Heart left ventricle (tissue), 16 donors: Measurements from ENCODE around the gene SMIM11. TPM values are rescaled to one million over a fixed set of nuclear protein-coding genes. Genes with fewer than 3 reads are reported as not detected.

ENCODE experiments used
- ATAC-seq, 4 donors: fragments of 200-7000 bp; cut with Tn5 transposase; one replicate each; pipeline ENCODE4 v1.9.1; 2020 to 2022; ENCODE audit warnings: moderate library complexity in 4 of 4, mild to moderate bottlenecking in 3 of 4, moderate number of reproducible peaks in 1 of 4
- DNase-seq, 5 donors: peaks; one replicate each; pipeline ENCODE4 v3.0.0-alpha.2; 2020
- H3K27ac ChIP-seq, 12 donors: fragments of 200-600 bp; sonication (generic) in 4 of 12; one replicate each; pipeline versions ENCODE4 v1.5.0 to v1.8.0; 2016 to 2022; ENCODE audit warnings: mild to moderate bottlenecking in 2 of 12
- H3K27me3 ChIP-seq, 9 donors: fragments of 200-600 bp; sonication (generic) in 2 of 9; one replicate each; pipeline versions ENCODE4 v1.5.1 to v1.8.0; 2016 to 2022; ENCODE audit warnings: mild to moderate bottlenecking in 3 of 9
- H3K36me3 ChIP-seq, 9 donors: fragments of 200-600 bp; sonication (generic) in 2 of 9; one replicate each; pipeline versions ENCODE4 v1.5.0 to v1.8.0; 2018 to 2022; ENCODE audit warnings: mild to moderate bottlenecking in 2 of 9
- H3K4me1 ChIP-seq, 12 donors: fragments of 200-600 bp; sonication (generic) in 4 of 12; one replicate each; pipeline versions ENCODE4 v1.5.0 to v1.8.0; 2016 to 2022; ENCODE audit warnings: mild to moderate bottlenecking in 3 of 12
- H3K4me3 ChIP-seq, 12 donors: fragments of 200-600 bp; sonication (generic) in 4 of 12; one replicate each; pipeline versions ENCODE4 v1.5.0 to v1.8.0; 2017 to 2022; ENCODE audit warnings: mild to moderate bottlenecking in 9 of 12, moderate library complexity in 4 of 12
- H3K9me3 ChIP-seq, 12 donors: fragments of 200-600 bp; sonication (generic) in 4 of 12; one replicate each; pipeline versions ENCODE4 v1.5.0 to v1.8.0; 2016 to 2022; ENCODE audit warnings: mild to moderate bottlenecking in 1 of 12
- CTCF ChIP-seq, 12 donors: fragments of 200-600 bp; sonication (generic) in 4 of 12; IDR thresholded peaks; one replicate each; pipeline versions ENCODE4 v1.5.0 to v1.8.0; 2018 to 2022; ENCODE audit warnings: antibody characterized with exemption in 12 of 12, mild to moderate bottlenecking in 5 of 12
- POLR2A ChIP-seq, 2 donors: fragments of 450-650 bp; IDR thresholded peaks; one replicate each; pipeline ENCODE4 v1.6.1; 2017; ENCODE audit warnings: antibody characterized with exemption in 2 of 2, mild to moderate bottlenecking in 2 of 2, moderate library complexity in 2 of 2
- WGBS, 4 donors: extraction: QIAGEN DNeasy Blood & Tissue Kit in 2 of 4; methylation state at CpG; one replicate each; pipeline versions ENCODE4 v1.1.5 to v1.1.7; 2013 to 2018; 5-methylcytosine and 5-hydroxymethylcytosine counted together
- intact Hi-C, 10 donors: fragments of 100-400 bp; cut with DNase I; formaldehyde crosslinking; loops; one replicate each; pipeline versions ENCODE4 v1.11.1 to v1.14.2; 2022
- polyA plus RNA-seq, 2 donors: library from polyadenylated mRNA; stranded (reverse); fragments of 200-250 nt; gene quantifications; one replicate each; pipeline ENCODE4 v1.2.3, GENCODE V29; 2013
- total RNA-seq, 9 donors: library from RNA; depleted of rRNA in 2 of 9; stranded (reverse); fragments of >200 nt in 2 of 9; fragmentation: NEBNext Ultra II Directional in 3 of 9; extraction: Animal tissue kit (Norgen Biotek cat#: 25700) in 3 of 9; gene quantifications; one replicate each; pipeline versions ENCODE4 v1.1.0 to v1.2.4, GENCODE V29; 2016 to 2023
- donor health status: ischemic (EF 13 %, LVEDD 7.1; RV severe dilation, severe dysfunction).
- donor health status: healthy with polysubstance abuse.
- donor health status: DM: no; HTN: yes; CAD: no.
- donor health status: DM: no; HTN: no; CAD: no.
- donor health status: ischemic (EF 25% LVEDD 6.9; RV normal size, moderate dysfunction).
- donor health status: ischemic (EF 25% LVEDD 5.7; RV mildly dilated, moderate dysfunction).
- donor health status: healthy.
- donor health status: DM: yes; HTN: yes; CAD: no.
- donor health status: ischemic (EF 35%, LVEDD 5.7; RV mildly dilated, moderate dysfunction).
- donor health status: nonischemic (EF 11% LVEDD 7.7; RV severe dilation, severe dysfunction).
- donor health status: DM: yes; HTN: yes; CAD: no.
- donor health status: PGD.
- donor health status: ischemic (EF 29% LVEDD 5.4; RV normal size, mild dysfunction).
- donor health status: nonischemic (EF 23%, LVEDD 6.1; RV moderate dilation, normal function).

The SMIM11 gene
- total and polyA plus RNA-seq, 11 donors: 0.91 to 25.8 (median 6.3) TPM

GRCh38 chr21:34353182-34353581, 22.1 kb upstream of the SMIM11 start:
- Histone ChIP-seq H3K36me3 (no peaks in the 10 kb centered on the region), H3K27ac (no peak overlapping the region), H3K9me3 (peaks cover 0 to 7% (median 0%) of the 10 kb centered on the region in 12 donors), H3K27me3 (no peaks in the 10 kb centered on the region), H3K4me1 (peaks cover 0 to 3% (median 0%) of the 10 kb centered on the region in 12 donors), H3K4me3 (no peak overlapping the region)
- 85 to 94% (median 92%) methylated on average over 6 of the region's 6 CpGs for WGBS, 4 donors
- ATAC-seq (no peak), DNase-seq (no peak)
- intact Hi-C loops: loop anchor here in 1 of 10 donors (2.0 kb wide), 1 partner anchor 430 kb away; no protein-coding TSS in a partner anchor
- TF ChIP-seq CTCF (IDR thresholded peaks at IDR 0.05): no peak
- no peak for TF ChIP-seq POLR2A (IDR thresholded peaks at IDR 0.05)

GRCh38 chr21:34354836-34355235, 20.5 kb upstream of the SMIM11 start:
- DNase-seq (peak in 1 of 5 donors; percentile 41), ATAC-seq (peak; percentile 51 to 81 (median 78))
- intact Hi-C loops: no loop called here
- Histone ChIP-seq H3K4me1 (peaks cover 0 to 2% (median 0%) of the 10 kb centered on the region in 12 donors), H3K9me3 (peaks cover 0 to 8% (median 0%) of the 10 kb centered on the region in 12 donors), H3K27me3 (peaks cover 0 to 8% (median 0%) of the 10 kb centered on the region in 9 donors), H3K4me3 (no peak overlapping the region), H3K36me3 (no peaks in the 10 kb centered on the region), H3K27ac (no peak overlapping the region)
- 45 to 53% (median 47%) methylated on average over 4 of the region's 4 CpGs for WGBS, 4 donors
- no peak for TF ChIP-seq CTCF (IDR thresholded peaks at IDR 0.05)
- TF ChIP-seq POLR2A (IDR thresholded peaks at IDR 0.05): no peak

DNA sequence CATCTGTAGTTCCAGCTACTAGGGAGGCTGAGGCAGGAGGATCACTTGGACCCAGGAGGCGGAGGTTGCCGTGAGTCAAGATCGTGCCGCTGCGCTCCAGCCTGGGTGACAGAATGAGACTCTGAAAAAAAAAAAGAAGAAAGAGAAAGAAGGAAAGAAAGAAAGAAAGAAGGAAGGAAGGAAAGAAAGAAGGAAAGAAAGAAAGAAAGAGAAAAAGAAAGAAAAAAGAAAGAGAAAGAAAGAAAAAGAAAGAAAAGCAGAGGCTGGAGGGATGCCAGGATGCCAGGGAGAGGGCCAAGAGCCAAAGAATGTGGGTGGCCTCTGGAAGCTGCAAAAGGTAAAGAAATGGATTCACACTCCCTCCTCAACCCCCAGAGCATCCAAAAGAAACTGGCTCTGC, 19.7 kb upstream of the SMIM11 start:
- Histone ChIP-seq H3K27ac (no peak overlapping the region), H3K27me3 (peaks cover 0 to 8% (median 0%) of the 10 kb centered on the region in 9 donors), H3K4me3 (no peak overlapping the region), H3K9me3 (peaks cover 0 to 8% (median 0%) of the 10 kb centered on the region in 12 donors), H3K36me3 (no peaks in the 10 kb centered on the region), H3K4me1 (peaks cover 0 to 2% (median 0%) of the 10 kb centered on the region in 12 donors)
- 97 to 99% (median 98%) methylated on average over 5 of the region's 5 CpGs for WGBS, 4 donors
- ATAC-seq: no peak
- intact Hi-C loops: no loop called here
- no peak for TF ChIP-seq POLR2A (IDR thresholded peaks at IDR 0.05)
- no peak for DNase-seq

GRCh38 chr21:34357889-34358288, 17.4 kb upstream of the SMIM11 start:
- TF ChIP-seq POLR2A (IDR thresholded peaks at IDR 0.05): no peak
- H3K4me1 ChIP-seq: peaks cover 0 to 9% (median 0%) of the 10 kb centered on the region in 12 donors
- peaks cover 0 to 8% (median 0%) of the 10 kb centered on the region in 12 donors for H3K9me3 ChIP-seq
- intact Hi-C loops: no loop called here
- DNase-seq (no peak), ATAC-seq (no peak)
- H3K27me3 ChIP-seq: peaks cover 0 to 14% (median 0%) of the 10 kb centered on the region in 9 donors
- no peaks in the 10 kb centered on the region for H3K36me3 ChIP-seq
- H3K4me3 ChIP-seq: no peak overlapping the region
- no peak overlapping the region for H3K27ac ChIP-seq
- 88 to 95% (median 95%) methylated on average over 2 of the region's 2 CpGs for WGBS, 4 donors

DNA sequence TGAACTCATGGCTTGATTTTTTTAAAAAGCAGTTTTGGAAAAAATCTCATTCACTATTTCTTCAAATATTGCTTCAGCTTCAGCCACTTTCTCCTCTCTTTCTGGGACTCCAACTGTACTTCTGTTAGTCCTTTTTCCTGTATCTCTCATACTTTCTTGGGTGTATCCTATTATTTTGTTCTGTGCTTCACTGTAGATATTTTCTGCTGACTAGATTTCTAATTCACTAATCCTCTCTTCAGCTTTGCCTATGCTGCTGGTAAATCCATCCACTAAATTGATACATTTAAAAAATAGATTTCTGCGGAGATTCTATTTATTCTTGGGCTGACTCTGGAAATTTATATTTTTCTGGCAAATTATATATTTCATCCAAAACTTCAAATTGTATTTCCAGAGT, 16.4 kb upstream of the SMIM11 start:
- Histone ChIP-seq H3K27me3 (peaks cover 0 to 14% (median 0%) of the 10 kb centered on the region in 9 donors), H3K4me3 (no peak overlapping the region), H3K36me3 (no peaks in the 10 kb centered on the region), H3K27ac (no peak overlapping the region), H3K4me1 (peaks cover 0 to 9% (median 0%) of the 10 kb centered on the region in 12 donors), H3K9me3 (peaks cover 0 to 8% (median 0%) of the 10 kb centered on the region in 12 donors)
- 46 to 100% (median 97%) methylated on average over 1 of the region's 1 CpG for WGBS, 4 donors
- no peak for TF ChIP-seq POLR2A (IDR thresholded peaks at IDR 0.05)
- TF ChIP-seq CTCF (IDR thresholded peaks at IDR 0.05): no peak
- ATAC-seq (no peak), DNase-seq (no peak)
- intact Hi-C loops: no loop called here
